ENCODE results near the gene TANC1.

DNA sequence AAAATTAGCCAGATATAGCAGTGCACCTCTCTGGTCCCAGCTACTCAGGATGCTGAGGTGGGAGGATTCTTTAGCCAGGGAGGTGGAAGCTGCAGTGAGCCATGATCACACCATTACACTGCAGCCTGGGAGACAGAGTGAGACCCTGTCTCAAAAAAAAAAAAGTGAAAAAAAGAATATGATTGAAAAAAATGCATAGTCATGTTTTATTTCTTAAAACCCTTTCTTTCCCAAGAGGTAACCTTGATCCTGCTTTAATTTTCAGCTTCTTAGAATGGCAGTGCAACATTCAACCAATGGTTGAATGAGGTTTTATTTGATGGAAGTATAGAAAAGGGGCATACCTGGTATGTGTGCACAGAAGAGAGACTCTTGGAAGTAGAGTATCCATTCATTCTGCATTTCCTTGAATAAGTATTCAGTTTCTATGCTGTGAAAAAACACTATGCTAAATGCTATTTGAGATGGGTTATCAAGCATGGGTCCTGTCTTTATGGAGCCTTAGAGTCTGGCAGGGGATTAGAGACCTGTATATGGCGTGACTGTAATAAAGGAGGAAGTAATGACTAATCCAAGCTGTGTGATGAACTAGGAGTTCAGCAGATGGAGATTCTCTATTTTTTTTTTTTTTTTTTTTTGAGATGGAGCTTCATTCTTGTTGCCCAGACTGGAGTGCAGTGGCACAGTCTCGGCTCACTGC is 171.8 kb downstream of the TANC1 start:
- TF ChIP-seq KDM5A (IDR thresholded peaks at IDR 0.05) (no peak), POLR2A (IDR thresholded peaks at IDR 0.05; ENCODE audit: low read length) (no peak), NR3C1 (IDR thresholded peaks at IDR 0.05) (no peak), EP300 (IDR thresholded peaks at IDR 0.05) (no peak), RFX5 (IDR thresholded peaks at IDR 0.05) (no peak), HOXA7 (CRISPR knock-in tag; IDR thresholded peaks at IDR 0.05) (no peak), ZC3H11A (IDR thresholded peaks at IDR 0.05) (no peak), HDAC2 (IDR thresholded peaks at IDR 0.05) (no peak), BHLHE40 (IDR thresholded peaks at IDR 0.05; ENCODE audit: low read depth, low read length) (no peak), MAZ (IDR thresholded peaks at IDR 0.05; ENCODE audit: borderline replicate concordance, low read depth, low read length) (no peak)
- TF ChIP-seq, protein P1, sequence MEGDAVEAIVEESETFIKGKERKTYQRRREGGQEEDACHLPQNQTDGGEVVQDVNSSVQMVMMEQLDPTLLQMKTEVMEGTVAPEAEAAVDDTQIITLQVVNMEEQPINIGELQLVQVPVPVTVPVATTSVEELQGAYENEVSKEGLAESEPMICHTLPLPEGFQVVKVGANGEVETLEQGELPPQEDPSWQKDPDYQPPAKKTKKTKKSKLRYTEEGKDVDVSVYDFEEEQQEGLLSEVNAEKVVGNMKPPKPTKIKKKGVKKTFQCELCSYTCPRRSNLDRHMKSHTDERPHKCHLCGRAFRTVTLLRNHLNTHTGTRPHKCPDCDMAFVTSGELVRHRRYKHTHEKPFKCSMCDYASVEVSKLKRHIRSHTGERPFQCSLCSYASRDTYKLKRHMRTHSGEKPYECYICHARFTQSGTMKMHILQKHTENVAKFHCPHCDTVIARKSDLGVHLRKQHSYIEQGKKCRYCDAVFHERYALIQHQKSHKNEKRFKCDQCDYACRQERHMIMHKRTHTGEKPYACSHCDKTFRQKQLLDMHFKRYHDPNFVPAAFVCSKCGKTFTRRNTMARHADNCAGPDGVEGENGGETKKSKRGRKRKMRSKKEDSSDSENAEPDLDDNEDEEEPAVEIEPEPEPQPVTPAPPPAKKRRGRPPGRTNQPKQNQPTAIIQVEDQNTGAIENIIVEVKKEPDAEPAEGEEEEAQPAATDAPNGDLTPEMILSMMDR (IDR thresholded peaks at IDR 0.05): no peak
- TF ChIP-seq, protein P2, sequence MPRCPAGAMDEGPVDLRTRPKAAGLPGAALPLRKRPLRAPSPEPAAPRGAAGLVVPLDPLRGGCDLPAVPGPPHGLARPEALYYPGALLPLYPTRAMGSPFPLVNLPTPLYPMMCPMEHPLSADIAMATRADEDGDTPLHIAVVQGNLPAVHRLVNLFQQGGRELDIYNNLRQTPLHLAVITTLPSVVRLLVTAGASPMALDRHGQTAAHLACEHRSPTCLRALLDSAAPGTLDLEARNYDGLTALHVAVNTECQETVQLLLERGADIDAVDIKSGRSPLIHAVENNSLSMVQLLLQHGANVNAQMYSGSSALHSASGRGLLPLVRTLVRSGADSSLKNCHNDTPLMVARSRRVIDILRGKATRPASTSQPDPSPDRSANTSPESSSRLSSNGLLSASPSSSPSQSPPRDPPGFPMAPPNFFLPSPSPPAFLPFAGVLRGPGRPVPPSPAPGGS (IDR thresholded peaks at IDR 0.05): no peak

Measured in A549 (cell line).